B cell (primary cell): ENCODE measurements around the gene IFT20. TPM values are rescaled to one million over a fixed set of nuclear protein-coding genes. Genes with fewer than 3 reads are reported as not detected.
A peak's percentile ranks its signal among the peaks of the same experiment; 100 is the strongest.

Experiments used
- ATAC-seq: fragments of 200-7000 bp; cut with Tn5 transposase; one replicate; pipeline ENCODE4 v1.10.0; 2021; ENCODE audit warnings: low read depth, mild to moderate bottlenecking, moderate number of reproducible peaks, moderate library complexity
- CTCF ChIA-PET: fragments of 350-600 bp; sonication (Branson Sonifier 250); formaldehyde crosslinking; loops from one replicate; lab custom pipeline; 2021; ENCODE audit warnings: antibody characterized with exemption, inconsistent platforms; lab: Charles Lee
- POLR2A ChIA-PET: fragments of 350-600 bp; sonication (Branson Sonifier 250); formaldehyde crosslinking; loops from one replicate; lab custom pipeline; 2021; ENCODE audit warnings: antibody characterized with exemption; lab: Charles Lee
- DNase-seq: peaks from one replicate; pipeline ENCODE4 v3.0.0; 2013
- H2AFZ ChIP-seq: 2 replicates; pipeline ENCODE4 v1.6.1; 2012; ENCODE audit warnings: mild to moderate bottlenecking, low read depth, low read length; ENCODE audit not compliant: insufficient read depth, poor library complexity, severe bottlenecking
- H3K27ac ChIP-seq, 2 donors: 1 replicate in 1 of 2; 2 replicates in 1 of 2; pipeline ENCODE4 v1.5.1; 2012 to 2013; ENCODE audit warnings: low read length in 2 of 2, mild to moderate bottlenecking in 2 of 2, moderate library complexity in 1 of 2
- H3K27me3 ChIP-seq, 4 experiments: fragments of 200-600 bp in 1 of 4; sonication (generic) in 1 of 4; replicated peaks in 1 of 4; 1 replicate in 2 of 4; 2 replicates in 2 of 4; pipeline versions ENCODE4 v1.6.1 to v1.7.0; 2013 to 2016; ENCODE audit warnings: low read length in 3 of 4, mild to moderate bottlenecking in 2 of 4, mixed read lengths in 1 of 4, moderate library complexity in 1 of 4; ENCODE audit not compliant: insufficient read depth in 4 of 4, control insufficient read depth in 3 of 4; ENCODE audit errors: control extremely low read depth in 1 of 4
- H3K36me3 ChIP-seq, 2 experiments: replicated peaks in 1 of 2; 1 replicate in 1 of 2; 2 replicates in 1 of 2; pipeline versions ENCODE4 v1.6.1 to v1.7.1; 2013; ENCODE audit warnings: low read length in 1 of 2; ENCODE audit not compliant: insufficient read depth in 2 of 2, control insufficient read depth in 1 of 2; ENCODE audit errors: control extremely low read depth in 1 of 2, extremely low read depth in 1 of 2
- H3K4me1 ChIP-seq, 2 donors: fragments of 200-600 bp in 1 of 2; sonication (generic) in 1 of 2; 1 replicate in 1 of 2; 2 replicates in 1 of 2; pipeline versions ENCODE4 v1.5.1 to v1.6.1; 2013 to 2017; ENCODE audit warnings: low read length in 2 of 2; ENCODE audit not compliant: control insufficient read depth in 2 of 2, insufficient read depth in 2 of 2
- H3K4me2 ChIP-seq: replicated peaks from 2 replicates; pipeline ENCODE3; 2012; ENCODE audit warnings: mild to moderate bottlenecking, low read depth, low read length; ENCODE audit not compliant: poor library complexity, severe bottlenecking
- H3K4me3 ChIP-seq, 5 experiments: fragments of 200-600 bp in 1 of 5; sonication (generic) in 1 of 5; 1 replicate in 3 of 5; 2 replicates in 2 of 5; pipeline versions ENCODE4 v1.5.1 to v1.7.0; 2011 to 2016; ENCODE audit warnings: low read length in 4 of 5, mild to moderate bottlenecking in 4 of 5, low read depth in 2 of 5, control low read depth in 1 of 5, moderate library complexity in 1 of 5; ENCODE audit not compliant: insufficient read depth in 1 of 5; ENCODE audit errors: control extremely low read depth in 1 of 5, extremely low read depth in 1 of 5
- H3K79me2 ChIP-seq: fragments of 200-600 bp; sonication (generic); one replicate; pipeline ENCODE4 v1.6.0; 2016; ENCODE audit warnings: low read length; ENCODE audit not compliant: control insufficient read depth, insufficient read depth
- H3K9ac ChIP-seq: fragments of 200-600 bp; sonication (generic); 2 replicates; pipeline ENCODE4 v1.6.1; 2017; ENCODE audit warnings: mild to moderate bottlenecking, low read length, moderate library complexity
- H3K9me3 ChIP-seq, 3 donors: one replicate each; pipeline versions ENCODE4 v1.6.1 to v1.7.1; 2013; ENCODE audit warnings: low read length in 2 of 3; ENCODE audit not compliant: control insufficient read depth in 2 of 3, insufficient read depth in 1 of 3; ENCODE audit errors: control extremely low read depth in 1 of 3
- H4K20me1 ChIP-seq: 2 replicates; pipeline ENCODE4 v1.6.0; 2012; ENCODE audit warnings: mild to moderate bottlenecking, low read length; ENCODE audit not compliant: insufficient read depth, control insufficient read depth, poor library complexity, severe bottlenecking
- H3K27ac Mint-ChIP-seq: one replicate; pipeline ENCODE4 v1.8.0; 2021; ENCODE audit warnings: mixed read lengths
- H3K27me3 Mint-ChIP-seq: one replicate; pipeline ENCODE4 v1.8.0; 2021; ENCODE audit warnings: mixed read lengths
- H3K4me1 Mint-ChIP-seq: one replicate; pipeline ENCODE4 v1.8.0; 2021; ENCODE audit warnings: mixed read lengths
- H3K4me3 Mint-ChIP-seq: one replicate; pipeline ENCODE4 v1.8.0; 2021; ENCODE audit warnings: mixed read lengths
- H3K9me3 Mint-ChIP-seq: one replicate; pipeline ENCODE4 v1.8.0; 2022; ENCODE audit warnings: mixed read lengths; ENCODE audit not compliant: insufficient read depth
- CTCF ChIP-seq: fragments of 200-600 bp; IDR thresholded peaks from one replicate; pipeline ENCODE4 v1.8.0; 2022; ENCODE audit warnings: antibody characterized with exemption, mild to moderate bottlenecking
- EZH2 ChIP-seq: IDR thresholded peaks from 2 replicates; pipeline ENCODE4 v1.6.1; 2012; ENCODE audit warnings: borderline replicate concordance, low read depth, mild to moderate bottlenecking, moderate library complexity, low read length; ENCODE audit not compliant: insufficient read depth, poor library complexity, severe bottlenecking
- WGBS: methylation state at CpG from one replicate; pipeline ENCODE4 v1.1.5; 2013; ENCODE audit warnings: missing lambda C conversion rate; ENCODE audit not compliant: insufficient coverage; 5-methylcytosine and 5-hydroxymethylcytosine counted together
- intact Hi-C: fragments of 100-400 bp; cut with micrococcal nuclease; formaldehyde crosslinking; loops from one replicate; pipeline ENCODE4 v1.10.0; 2022
- polyA minus RNA-seq: library from RNA; depleted of rRNA, polyadenylated mRNA; stranded (reverse); fragments of >200 nt; gene quantifications from 2 replicates; pipeline ENCODE4 v1.2.3, GENCODE V29; 2012
- polyA plus RNA-seq: library from polyadenylated mRNA; depleted of rRNA; stranded (reverse); fragments of >200 nt; gene quantifications from 2 replicates; pipeline ENCODE4 v1.2.3, GENCODE V29; 2012
- total RNA-seq, 2 donors: library from RNA; stranded (reverse); fragments of 120-200 nt in 1 of 2; gene quantifications; 1 replicate in 1 of 2; 2 replicates in 1 of 2; pipeline versions ENCODE4 v1.2.3 to v1.2.4, GENCODE V29; 2013 to 2022

IFT20 gene
- 33.5 and 35.9 TPM in 2 replicates for total RNA-seq
- 40.7 TPM for total RNA-seq (2013)
- 52.6 and 89.6 TPM in 2 replicates for polyA plus RNA-seq
- 14.6 and 31.5 TPM in 2 replicates for polyA minus RNA-seq

- Histone ChIP-seq H3K27ac (peak within 1 kb of the TSS; percentile 82 to 95), H3K79me2 (peaks cover 80% of the 10 kb centered on the region), H3K9ac (peak within 1 kb of the TSS; percentile 87), H3K9me3 (no peaks in the 10 kb centered on the region), H3K27me3 (no peaks in the 10 kb centered on the region), H3K36me3 (peaks cover 0 to 23% of the 10 kb centered on the region in 2 experiments), H3K4me1 (peaks cover 19 to 24% of the 10 kb centered on the region in 2 donors), H3K4me2 (peak within 1 kb of the TSS; percentile 82), H4K20me1 (peaks cover 24% of the 10 kb centered on the region), H2AFZ (peak within 1 kb of the TSS; percentile 90), H3K4me3 (peak within 1 kb of the TSS; percentile 72 to 89 (median 82))
- ChIA-PET CTCF (interaction anchor here (1.0 to 2.1 kb wide), 9 partner anchors 16 to 618 kb away, joined by 3 to 14 read pairs (median 6); partner anchors contain the start of genes POLDIP2, SARM1 and TMEM97), POLR2A (interaction anchor here (0.6 to 2.1 kb wide), 9 partner anchors 16 to 617 kb away, joined by 3 to 25 read pairs (median 5); partner anchors contain the start of genes PHF12, POLDIP2 and TMEM97)
- TF ChIP-seq EZH2 (no peak), CTCF (no peak)
- intact Hi-C loops, result loop anchor here (1.0 to 5.0 kb wide), 5 partner anchors 16 to 983 kb away; partner anchors contain the start of genes PIGS, POLDIP2, SARM1 and TMEM97
- Mint-ChIP-seq H3K4me1 (peaks cover 35% of the 10 kb centered on the region), H3K27ac (peak within 1 kb of the TSS; percentile 91), H3K4me3 (peak within 1 kb of the TSS; percentile 93), H3K27me3 (no peaks in the 10 kb centered on the region), H3K9me3 (no peaks in the 10 kb centered on the region)
- ATAC-seq, result peak; percentile 96
- DNase-seq, result peak; percentile 99
- 0% methylated on average over 62 of the region's 62 CpGs for WGBS
Measured at GRCh38 chr17:28335201-28335958, at the start of gene IFT20, which contains the start of gene TNFAIP1. Gene IFT20 (minus strand): TSS chr17:28335472. CDS start chr17:28331985, 3,487 bp downstream. Gene TNFAIP1 (plus strand): TSS chr17:28335761. CDS start chr17:28339522, 3,761 bp downstream.
